BE2C (cell line): ENCODE data around the gene CREB5.

Experiments used
- DNase-seq: peaks from one replicate; pipeline ENCODE4 v3.0.0-alpha.2; 2020
- H3K27me3 ChIP-seq: fragments of 250-450 bp; sonication (Bioruptor Pico); 2 replicates; pipeline ENCODE4 v1.5.1; 2020; ENCODE audit warnings: mild to moderate bottlenecking
- H3K36me3 ChIP-seq: fragments of 250-450 bp; sonication (Bioruptor Pico); 2 replicates; pipeline ENCODE4 v1.5.1; 2020; ENCODE audit warnings: mild to moderate bottlenecking
- H3K4me1 ChIP-seq: fragments of 250-450 bp; sonication (Bioruptor Pico); 2 replicates; pipeline ENCODE4 v1.5.1; 2020
- H3K4me3 ChIP-seq: 2 replicates; pipeline ENCODE4 v1.5.1; 2011; ENCODE audit warnings: low read depth, low read length
- H3K9me3 ChIP-seq: fragments of 250-450 bp; sonication (Bioruptor Pico); 2 replicates; pipeline ENCODE4 v1.5.1; 2020
- CTCF ChIP-seq: IDR thresholded peaks from 2 replicates; pipeline ENCODE4 v1.5.1; 2012; ENCODE audit warnings: mild to moderate bottlenecking, low read depth, low read length

CREB5 gene

GRCh38 chr7:28484606-28484935 lies 72.3 kb downstream of the CREB5 start:
- H3K27me3 ChIP-seq = no peaks in the 10 kb centered on the region
- no peaks in the 10 kb centered on the region for H3K4me1 ChIP-seq
- H3K36me3 ChIP-seq = no peaks in the 10 kb centered on the region
- DNase-seq = no peak
- no peak overlapping the region for H3K4me3 ChIP-seq
- no peaks in the 10 kb centered on the region for H3K9me3 ChIP-seq
- no peak for TF ChIP-seq CTCF

- no peak for TF ChIP-seq CTCF
- Histone ChIP-seq H3K36me3 (no peaks in the 10 kb centered on the region), H3K4me1 (no peaks in the 10 kb centered on the region), H3K27me3 (no peaks in the 10 kb centered on the region), H3K4me3 (no peak overlapping the region), H3K9me3 (no peaks in the 10 kb centered on the region)
- no peak for DNase-seq
These were observed 75.2 kb downstream of the CREB5 start for GRCh38 chr7:28487487-28487886.

- TF ChIP-seq CTCF = no peak
- Histone ChIP-seq H3K4me1 (no peaks in the 10 kb centered on the region), H3K9me3 (no peaks in the 10 kb centered on the region), H3K4me3 (no peak overlapping the region), H3K27me3 (no peaks in the 10 kb centered on the region), H3K36me3 (no peaks in the 10 kb centered on the region)
- no peak for DNase-seq
These were observed 75.9 kb downstream of the CREB5 start for GRCh38 chr7:28488061-28488791.

- TF ChIP-seq CTCF = no peak
- Histone ChIP-seq H3K27me3 (no peaks in the 10 kb centered on the region), H3K4me3 (no peak overlapping the region), H3K4me1 (no peaks in the 10 kb centered on the region), H3K36me3 (no peaks in the 10 kb centered on the region), H3K9me3 (no peaks in the 10 kb centered on the region)
- DNase-seq = no peak
These were observed 78.5 kb downstream of the CREB5 start for GRCh38 chr7:28490831-28491230.

- no peaks in the 10 kb centered on the region for H3K36me3 ChIP-seq
- H3K9me3 ChIP-seq = no peaks in the 10 kb centered on the region
- no peak overlapping the region for H3K4me3 ChIP-seq
- H3K4me1 ChIP-seq = no peaks in the 10 kb centered on the region
- H3K27me3 ChIP-seq = no peaks in the 10 kb centered on the region
- no peak for TF ChIP-seq CTCF
- DNase-seq = no peak
These were observed 81.2 kb downstream of the CREB5 start for GRCh38 chr7:28493477-28493876.

GRCh38 chr7:28497009-28497408 lies 84.7 kb downstream of the CREB5 start:
- no peaks in the 10 kb centered on the region for H3K27me3 ChIP-seq
- DNase-seq = no peak
- no peaks in the 10 kb centered on the region for H3K36me3 ChIP-seq
- no peaks in the 10 kb centered on the region for H3K4me1 ChIP-seq
- TF ChIP-seq CTCF = no peak
- no peaks in the 10 kb centered on the region for H3K9me3 ChIP-seq
- H3K4me3 ChIP-seq = no peak overlapping the region
